ENCODE results near the gene NANOS3.

The NANOS3 gene

GRCh38 chr19:13929956-13930355 lies 53.0 kb downstream of the NANOS3 start:
- Histone ChIP-seq H3K9me3 (ENCODE audit: control insufficient read depth, insufficient read depth, low read length) (no peaks in the 10 kb centered on the region), H3K36me3 (ENCODE audit: control insufficient read depth, insufficient read depth, low read length) (peaks cover 34% of the 10 kb centered on the region), H3K4me1 (ENCODE audit: control insufficient read depth, insufficient read depth, low read length) (no peaks in the 10 kb centered on the region), H3K9ac (ENCODE audit: low read depth, low read length) (no peak overlapping the region), H3K27ac (ENCODE audit: low read depth, low read length) (no peak overlapping the region), H3K27me3 (ENCODE audit: control insufficient read depth, insufficient read depth, low read length) (no peaks in the 10 kb centered on the region), H3K4me3 (ENCODE audit: low read depth, low read length) (no peak overlapping the region)

Data from HUES48 (cell line).